Ramos (cell line): ENCODE results near the gene RHOT1.
"Not testable (repeated sequence)": the region's sequence is repeated elsewhere in the genome, so short reads cannot be mapped to it uniquely, and the experiment has no call there.

Experiments used
- in situ Hi-C: fragments of 300-500 bp; cut with MboI; formaldehyde crosslinking; loops from one replicate; pipeline ENCODE4 v1.14.3; 2022; ENCODE audit warnings: low sequenced_read_pairs; ENCODE audit not compliant: unreplicated experiment

Gene RHOT1

GRCh38 chr17:32215696-32216095 is 73.4 kb downstream of the RHOT1 start:
- in situ Hi-C loops, result no loop called here

DNA sequence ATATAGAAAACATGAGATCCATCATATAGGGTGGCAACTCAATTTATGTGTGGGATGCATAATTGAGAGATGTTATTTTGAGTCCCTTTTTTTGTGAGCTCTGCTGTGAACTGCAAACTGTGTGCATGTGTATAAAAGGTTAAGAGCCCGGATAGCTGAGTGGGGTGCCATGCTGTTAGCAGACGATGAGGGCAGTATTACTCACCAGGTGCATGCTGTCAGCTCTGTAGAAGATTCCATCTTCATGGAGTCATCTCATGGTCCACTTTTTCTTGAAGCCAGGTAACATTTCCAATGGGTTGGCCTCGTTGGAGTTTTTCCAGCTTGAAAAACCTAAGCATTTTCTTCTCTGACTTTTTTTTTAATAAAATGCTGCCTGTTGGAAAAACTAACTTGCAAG is 80.3 kb downstream of the RHOT1 start:
- in situ Hi-C loops, result no loop called here

- in situ Hi-C loops, result no loop called here
Observed at GRCh38 chr17:32223703-32224102, 81.4 kb downstream of the RHOT1 start.

DNA sequence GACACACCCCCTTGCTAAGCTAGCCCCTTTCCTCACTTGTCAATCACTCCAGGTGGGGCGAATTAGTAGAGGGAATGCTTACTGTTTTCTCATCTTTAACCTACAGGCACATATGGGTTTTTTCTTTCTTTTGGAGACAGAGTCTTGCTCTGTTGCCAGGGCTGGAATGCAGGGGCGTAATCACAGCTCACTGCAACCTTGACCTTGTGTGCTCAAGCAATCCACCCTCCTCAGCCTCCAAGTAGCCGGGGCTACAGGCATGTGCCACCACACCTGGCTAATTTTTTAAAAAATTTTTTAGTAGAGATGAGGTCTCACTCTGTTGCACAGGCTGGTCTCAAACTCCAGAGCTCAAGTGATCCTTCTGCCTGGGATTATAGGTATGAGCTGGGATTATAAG is 84.6 kb downstream of the RHOT1 start:
- in situ Hi-C loops, result no loop called here

DNA sequence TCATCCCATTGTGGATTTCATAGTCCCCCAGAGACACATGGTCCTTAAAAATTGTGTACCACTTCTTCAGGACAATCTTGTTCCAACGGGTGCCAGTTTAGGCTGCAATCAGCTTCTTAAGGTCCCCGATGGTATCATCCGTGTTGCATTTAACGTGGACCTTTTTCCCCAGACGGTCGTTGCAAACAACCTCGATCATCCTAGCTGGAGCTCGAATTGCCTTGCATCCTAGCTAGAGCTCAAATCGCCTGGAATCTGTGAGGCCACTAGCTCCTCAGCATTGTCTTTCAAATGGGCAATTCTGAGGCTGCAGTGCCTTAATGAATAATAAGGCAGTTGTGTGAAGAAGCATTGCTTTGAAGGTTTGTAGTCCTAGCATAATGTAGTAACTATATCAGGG is 85.6 kb downstream of the RHOT1 start:
- in situ Hi-C loops, result no loop called here

- in situ Hi-C loops, result no loop called here
Observed at GRCh38 chr17:32235588-32235987, 93.3 kb downstream of the RHOT1 start.

DNA sequence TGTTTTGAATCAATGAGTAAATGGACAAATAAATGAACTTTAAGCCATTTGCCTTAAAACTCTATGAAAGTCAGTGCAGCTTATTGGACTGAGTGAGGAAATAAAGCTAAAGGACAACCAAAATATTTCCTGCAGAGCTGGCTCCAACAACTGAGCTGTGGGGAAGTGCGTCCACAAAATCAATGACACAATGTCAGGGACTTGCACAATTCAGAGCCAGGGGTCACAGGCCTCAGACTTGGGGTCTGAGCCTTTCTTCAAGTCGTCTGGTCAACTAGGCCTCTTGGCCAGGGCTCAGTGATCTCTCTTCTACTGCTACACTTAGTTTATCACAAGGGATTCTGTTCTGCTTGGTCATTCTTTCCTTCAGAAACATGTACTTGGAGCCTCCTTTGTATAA is 97.2 kb downstream of the RHOT1 start:
- in situ Hi-C loops, result no loop called here

DNA sequence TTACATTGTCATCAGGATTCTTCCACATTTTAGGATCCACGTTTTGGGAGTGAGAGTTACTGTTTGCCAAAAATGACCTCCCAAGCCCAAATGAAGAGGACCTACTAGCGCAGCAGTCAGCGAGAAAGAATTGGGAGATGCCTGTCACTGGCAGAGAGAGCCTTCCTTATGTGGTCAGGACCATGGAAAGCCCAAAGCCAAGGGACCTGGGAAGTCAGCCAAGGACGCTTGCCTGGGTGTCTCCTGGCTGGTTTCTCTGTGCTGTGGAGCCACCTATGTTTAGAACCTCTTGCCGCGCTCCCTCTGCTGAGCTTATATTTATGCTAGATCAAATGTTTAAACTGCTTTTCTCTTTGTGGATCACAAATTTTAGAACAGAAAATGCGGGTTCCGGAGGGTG is 98.4 kb downstream of the RHOT1 start:
- in situ Hi-C loops, result no loop called here

GRCh38 chr17:32241640-32242039 is 99.3 kb downstream of the RHOT1 start:
- in situ Hi-C loops, result no loop called here

- in situ Hi-C loops, result no loop called here
Observed at GRCh38 chr17:32249475-32249874, 107.2 kb downstream of the RHOT1 start.

DNA sequence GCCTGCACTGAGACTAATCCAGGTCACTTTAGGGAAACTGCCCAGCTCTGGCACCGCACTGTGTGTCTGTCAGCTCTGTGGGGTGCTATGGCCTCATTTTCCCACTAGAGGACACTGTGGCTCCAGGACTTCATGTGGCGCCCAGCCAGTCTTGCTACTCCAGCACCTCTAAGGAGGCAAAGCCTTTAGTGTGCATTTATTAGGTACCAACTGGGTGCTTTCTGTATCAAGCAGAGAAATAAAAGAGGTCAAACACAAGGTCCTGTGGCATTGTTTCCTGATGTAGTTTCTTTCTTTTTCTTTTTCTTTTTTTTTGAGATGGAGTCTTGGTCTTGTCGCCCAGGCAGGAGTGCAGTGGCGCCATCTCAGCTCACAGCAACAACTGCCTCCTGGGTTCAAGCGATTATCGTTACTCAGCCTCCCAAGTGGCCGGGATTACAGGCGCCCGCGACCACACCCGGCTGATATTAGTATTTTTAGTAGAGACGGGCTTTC is 110.9 kb downstream of the RHOT1 start:
- in situ Hi-C loops, result no loop called here

- in situ Hi-C loops, result loop anchor here (5.0 kb wide), 1 partner anchor 61 kb away; no protein-coding TSS in a partner anchor
Observed at GRCh38 chr17:32256012-32256700, 113.9 kb downstream of the RHOT1 start.

DNA sequence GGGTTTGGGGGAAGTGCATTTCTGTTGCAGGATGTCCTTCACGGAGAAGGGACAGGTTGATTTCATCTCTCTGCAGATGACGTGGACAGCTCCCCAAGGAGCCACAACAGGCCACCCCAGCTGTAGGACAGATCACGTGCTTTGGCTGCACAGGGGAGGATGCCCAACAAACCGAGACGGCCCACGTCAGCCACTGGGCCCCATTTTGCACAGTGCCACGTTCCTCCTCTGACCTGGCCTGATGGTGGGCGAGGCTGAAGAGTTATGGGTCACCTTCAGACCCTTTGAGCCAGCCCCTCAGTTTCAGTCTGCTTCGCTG is 114.4 kb downstream of the RHOT1 start:
- in situ Hi-C loops, result loop anchor here (5.0 kb wide), 1 partner anchor 61 kb away; no protein-coding TSS in a partner anchor

GRCh38 chr17:32258383-32259140 is 116.3 kb downstream of the RHOT1 start:
- in situ Hi-C loops, result loop anchor here (5.0 kb wide), 1 partner anchor 59 kb away; no protein-coding TSS in a partner anchor

DNA sequence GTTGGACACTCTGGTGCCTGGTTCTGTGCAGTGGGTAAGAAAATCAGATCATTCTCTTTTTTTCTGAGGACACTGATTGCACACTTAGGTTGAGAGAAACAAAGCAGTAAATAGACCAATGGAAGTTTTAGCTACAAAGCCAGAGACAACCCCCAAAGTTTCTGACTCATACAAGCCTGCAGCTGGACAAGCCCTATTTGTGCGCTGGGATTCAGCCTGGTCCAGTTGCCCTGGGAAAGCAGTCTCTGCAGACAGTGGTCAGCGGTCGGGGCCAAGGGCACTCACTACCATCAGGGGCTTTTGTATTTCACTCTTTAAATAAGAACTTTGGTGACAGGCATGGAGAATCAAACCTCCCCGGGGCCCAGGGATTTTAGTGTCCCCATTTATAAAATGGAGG is 117.3 kb downstream of the RHOT1 start:
- in situ Hi-C loops, result loop anchor here (5.0 kb wide), 1 partner anchor 58 kb away; no protein-coding TSS in a partner anchor

DNA sequence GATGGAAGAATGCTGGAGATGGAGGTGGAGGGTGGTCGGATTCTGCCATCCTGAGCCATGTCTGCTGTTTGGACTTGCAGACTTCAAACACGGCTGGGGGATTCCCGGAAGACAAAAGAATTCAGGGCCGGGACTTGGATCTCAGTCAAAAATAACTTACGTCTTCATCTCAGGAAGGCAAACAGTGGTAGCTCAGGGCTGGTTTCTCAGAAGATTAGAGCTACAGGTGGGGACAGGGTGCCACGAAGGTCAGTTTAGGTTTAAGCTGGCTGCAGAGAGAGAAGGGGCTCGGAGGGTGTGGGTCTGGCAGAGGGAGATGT is 119.1 kb downstream of the RHOT1 start:
- in situ Hi-C loops, result no loop called here

DNA sequence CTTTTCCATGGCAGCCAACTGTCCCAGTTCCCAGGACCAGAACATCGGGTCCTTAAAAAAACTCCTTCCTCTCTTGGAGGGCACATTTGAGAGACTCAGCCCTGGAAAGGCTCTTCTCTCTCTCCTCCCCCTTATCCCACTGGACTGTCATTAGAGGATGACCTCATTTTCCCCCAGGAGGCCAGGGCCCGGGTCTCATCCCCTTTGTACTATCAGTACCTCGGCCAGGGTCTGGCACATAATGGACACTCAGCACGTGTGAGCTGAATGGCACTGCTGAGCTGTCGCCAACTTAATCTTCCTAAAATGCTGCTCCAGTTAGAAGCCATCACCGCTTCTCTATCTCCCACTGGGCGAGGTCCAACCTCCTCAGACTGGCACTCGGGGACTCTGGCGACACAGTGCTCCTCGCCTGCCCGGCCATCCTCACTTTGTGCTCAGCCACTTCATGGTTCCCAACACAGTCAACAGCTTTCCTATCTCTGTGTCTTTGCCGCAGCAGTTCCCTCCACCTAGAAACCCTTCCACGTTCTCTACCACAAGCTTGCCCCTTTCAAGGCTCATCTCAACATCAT is 119.7 kb downstream of the RHOT1 start:
- in situ Hi-C loops, result no loop called here

GRCh38 chr17:32263515-32263914 is 121.2 kb downstream of the RHOT1 start:
- in situ Hi-C loops, result not testable (repeated sequence)

DNA sequence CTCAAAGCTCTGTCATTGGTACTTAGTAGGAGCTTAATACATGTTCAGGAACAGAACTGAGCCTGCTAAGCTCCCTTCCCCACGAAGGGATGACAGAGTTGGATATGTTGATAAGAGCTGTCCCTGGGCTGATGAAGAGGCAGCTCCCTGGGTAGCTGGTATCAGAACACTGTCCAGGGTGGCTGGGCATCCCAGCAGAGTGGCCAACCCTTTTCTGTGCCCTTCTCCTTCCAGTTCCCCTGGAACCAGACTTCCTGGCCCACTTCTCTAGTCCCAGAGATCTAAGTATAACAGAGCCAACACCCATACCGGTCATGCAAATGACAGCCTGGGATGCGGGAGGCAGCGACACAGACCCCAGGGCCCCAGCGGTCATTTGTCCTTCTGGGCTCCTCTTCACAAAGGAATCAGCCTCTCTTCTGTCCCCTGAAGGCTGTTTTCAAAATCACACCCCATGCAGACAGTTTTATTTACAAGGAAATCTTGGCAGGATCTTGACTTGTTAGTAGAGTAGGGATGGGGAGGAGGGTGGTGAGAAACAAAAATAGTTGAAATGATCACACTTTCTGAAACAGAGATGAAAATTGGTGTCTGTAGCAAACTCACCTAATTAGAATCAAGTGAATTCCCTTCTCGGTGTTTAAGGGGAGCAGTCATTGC is 122.0 kb downstream of the RHOT1 start:
- in situ Hi-C loops, result no loop called here

DNA sequence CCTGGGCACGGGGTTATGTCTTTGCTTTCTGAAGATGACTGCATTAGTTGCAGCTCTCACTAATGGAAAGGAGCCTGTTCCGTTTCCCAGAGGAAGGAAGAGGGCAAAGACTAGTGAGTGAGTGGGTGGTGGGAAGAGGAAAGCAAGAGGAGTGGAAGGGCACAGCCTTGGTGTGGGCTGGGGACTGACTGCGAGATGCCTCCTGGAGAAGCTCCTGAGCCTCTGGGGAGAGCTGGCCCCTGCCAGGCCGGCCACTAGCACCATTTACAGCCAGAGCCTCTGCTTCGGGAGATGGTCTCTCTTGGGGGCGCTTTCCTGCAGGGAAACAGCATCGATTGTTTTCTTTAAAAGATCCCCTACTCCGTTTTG is 122.5 kb downstream of the RHOT1 start:
- in situ Hi-C loops, result no loop called here
